HCT116 (cell line): ENCODE measurements around the gene SPRR2E. TPM values are rescaled to one million over a fixed set of nuclear protein-coding genes. Genes with fewer than 3 reads are reported as not detected.

Experiments
- ATAC-seq: fragments of 200-7000 bp; cut with Tn5 transposase; 2 replicates; pipeline ENCODE4 v1.9.1; 2020; ENCODE audit warnings: mild to moderate bottlenecking, moderate library complexity
- BruUV-seq: library from RNA; stranded (reverse); fragments of 400-500 nt; replicated peaks from 2 replicates; lab custom pipeline; 2021; lab: Mats Ljungman, UMichigan
- CTCF ChIA-PET: fragments of 300-600 bp; sonication (Branson Sonifier 250); formaldehyde crosslinking; loops from one replicate; lab custom pipeline; 2021; ENCODE audit warnings: antibody characterized with exemption; lab: Charles Lee
- POLR2A ChIA-PET: fragments of 300-600, 350-600 bp; sonication (Branson Sonifier 250); formaldehyde crosslinking; loops from one replicate; lab custom pipeline; 2021; ENCODE audit warnings: antibody characterized with exemption; lab: Charles Lee
- RAD21 ChIA-PET, 2 experiments: fragments of 300-600 bp; sonication (Branson Sonifier 250); formaldehyde crosslinking; loops; one replicate each; lab custom pipeline; 2023; ENCODE audit warnings: low total read pairs in 2 of 2; ENCODE audit not compliant: uncharacterized antibody in 2 of 2, unreplicated experiment in 2 of 2, low non-redundant PET in 1 of 2; lab: Charles Lee
- DNase-seq: peaks from one replicate; pipeline ENCODE4 v3.0.0-alpha.2; 2010; ENCODE audit warnings: low read depth, low spot score
- H2AFZ ChIP-seq: fragments of 200-600 bp; shearing (Covaris generic), sonication (generic); 2 replicates; pipeline ENCODE4 v1.6.1; 2017; ENCODE audit warnings: low read depth, mixed run types, mixed read lengths, antibody characterized with exemption, low read length; ENCODE audit not compliant: poor library complexity, severe bottlenecking
- H3K27ac ChIP-seq: 2 replicates; pipeline ENCODE4 v1.5.1; 2012; ENCODE audit warnings: low read depth, low read length
- H3K27me3 ChIP-seq: fragments of 200-600 bp; sonication (generic); 2 replicates; pipeline ENCODE4 v1.6.1; 2016; ENCODE audit warnings: mixed run types, low read length, mixed read lengths; ENCODE audit not compliant: insufficient read depth
- H3K36me3 ChIP-seq, 2 experiments: fragments of 200-500 bp in 1 of 2; fragments of 200-600 bp in 1 of 2; sonication (Bioruptor generic) in 1 of 2; sonication (generic) in 1 of 2; 2 replicates each; pipeline versions ENCODE4 v1.5.1 to v1.6.1; 2014 to 2016; ENCODE audit warnings: low read length in 2 of 2, inconsistent platforms in 1 of 2, mixed read lengths in 1 of 2, mixed run types in 1 of 2; ENCODE audit not compliant: insufficient read depth in 2 of 2, control insufficient read depth in 1 of 2
- H3K4me1 ChIP-seq, 2 experiments: fragments of 200-600 bp in 1 of 2; sonication (generic) in 1 of 2; 2 replicates each; pipeline versions ENCODE4 v1.5.1 to v1.6.1; 2012 to 2017; ENCODE audit warnings: low read length in 2 of 2, inconsistent platforms in 1 of 2, mild to moderate bottlenecking in 1 of 2, mixed read lengths in 1 of 2, mixed run types in 1 of 2, moderate library complexity in 1 of 2; ENCODE audit not compliant: insufficient read depth in 2 of 2, control insufficient read depth in 1 of 2
- H3K4me2 ChIP-seq: fragments of 200-600 bp; sonication (generic); 2 replicates; pipeline ENCODE4 v1.6.1; 2017; ENCODE audit warnings: mixed run types, low read length, mixed read lengths
- H3K4me3 ChIP-seq, 2 experiments: fragments of 200-600 bp in 1 of 2; sonication (generic) in 1 of 2; replicated peaks in 1 of 2; 2 replicates each; pipeline ENCODE4 v1.5.1; 2011 to 2016; ENCODE audit warnings: low read length in 2 of 2, control low read depth in 1 of 2, low read depth in 1 of 2, mild to moderate bottlenecking in 1 of 2, mixed read lengths in 1 of 2, mixed run types in 1 of 2
- H3K79me2 ChIP-seq: fragments of 200-600 bp; sonication (generic); 2 replicates; pipeline ENCODE4 v1.6.1; 2017; ENCODE audit warnings: mild to moderate bottlenecking, mixed run types, low read length, moderate library complexity, mixed read lengths; ENCODE audit not compliant: insufficient read depth
- H3K9ac ChIP-seq: fragments of 200-600 bp; sonication (generic); 2 replicates; pipeline ENCODE4 v1.6.1; 2016; ENCODE audit warnings: low read length, mixed read lengths
- H3K9me2 ChIP-seq: fragments of 200-600 bp; sonication (generic), shearing (Covaris generic); 2 replicates; pipeline ENCODE4 v1.6.1; 2017; ENCODE audit warnings: mixed run types, mild to moderate bottlenecking, moderate library complexity; ENCODE audit not compliant: insufficient read depth
- H3K9me3 ChIP-seq, 2 experiments: fragments of 200-500 bp in 1 of 2; fragments of 200-600 bp in 1 of 2; sonication (Bioruptor generic) in 1 of 2; sonication (generic) in 1 of 2; 2 replicates each; pipeline ENCODE4 v1.6.1; 2014 to 2017; ENCODE audit warnings: low read length in 2 of 2, mixed read lengths in 2 of 2, inconsistent platforms in 1 of 2, low read depth in 1 of 2, mild to moderate bottlenecking in 1 of 2, mixed run types in 1 of 2, moderate library complexity in 1 of 2; ENCODE audit not compliant: control insufficient read depth in 1 of 2, insufficient read depth in 1 of 2
- H4K20me1 ChIP-seq: fragments of 200-600 bp; sonication (generic), shearing (Covaris generic); 2 replicates; pipeline ENCODE4 v1.6.1; 2017; ENCODE audit warnings: mixed run types, mild to moderate bottlenecking, moderate library complexity; ENCODE audit not compliant: insufficient read depth
- ATF3 ChIP-seq: IDR thresholded peaks from 2 replicates; pipeline ENCODE4 v1.6.1; 2012
- CEBPB ChIP-seq: IDR thresholded peaks from 2 replicates; pipeline ENCODE4 v1.6.1; 2012; ENCODE audit warnings: low read depth
- CTCF ChIP-seq, 3 experiments: fragments of 200-600 bp in 1 of 3; sonication (generic) in 1 of 3; IDR thresholded peaks in 2 of 3; conservative IDR thresholded peaks in 1 of 3; 2 replicates each; pipeline ENCODE4 v1.5.1; 2012 to 2017; ENCODE audit warnings: low read depth in 2 of 3, low read length in 2 of 3, antibody characterized with exemption in 1 of 3, borderline replicate concordance in 1 of 3, control low read depth in 1 of 3, mild to moderate bottlenecking in 1 of 3, mixed read lengths in 1 of 3, mixed run types in 1 of 3, moderate library complexity in 1 of 3; ENCODE audit not compliant: insufficient read depth in 1 of 3
- EGR1 ChIP-seq: IDR thresholded peaks from 2 replicates; pipeline ENCODE4 v1.6.1; 2012; ENCODE audit warnings: low read depth
- ELF1 ChIP-seq: IDR thresholded peaks from 2 replicates; pipeline ENCODE4 v1.6.1; 2012; ENCODE audit warnings: low read depth, borderline replicate concordance
- EZH2 ChIP-seq: fragments of 200-600 bp; sonication (generic); IDR thresholded peaks from 2 replicates; pipeline ENCODE4 v1.6.1; 2017; ENCODE audit warnings: antibody characterized with exemption, mixed run types
- EZH2phosphoT487 ChIP-seq: fragments of 200-600 bp; IDR thresholded peaks from 2 replicates; pipeline ENCODE4 v1.6.1; 2018; ENCODE audit warnings: antibody characterized with exemption, borderline replicate concordance
- FOSL1 ChIP-seq: IDR thresholded peaks from 2 replicates; pipeline ENCODE4 v1.6.1; 2012; ENCODE audit warnings: low read depth
- JUND ChIP-seq: IDR thresholded peaks from 2 replicates; pipeline ENCODE4 v1.6.1; 2012
- MAX ChIP-seq: IDR thresholded peaks from 2 replicates; pipeline ENCODE4 v1.6.1; 2012
- POLR2A ChIP-seq: IDR thresholded peaks from 2 replicates; pipeline ENCODE4 v1.7.0; 2011; ENCODE audit warnings: borderline replicate concordance; ENCODE audit not compliant: insufficient read depth, insufficient read length; ENCODE audit errors: extremely low read depth
- POLR2AphosphoS5 ChIP-seq: IDR thresholded peaks from 2 replicates; pipeline ENCODE4 v1.6.1; 2011; ENCODE audit warnings: mild to moderate bottlenecking, low read depth, low read length, moderate library complexity
- RAD21 ChIP-seq: IDR thresholded peaks from 2 replicates; pipeline ENCODE4 v1.6.1; 2012; ENCODE audit warnings: low read depth, mild to moderate bottlenecking
- REST ChIP-seq: IDR thresholded peaks from 2 replicates; pipeline ENCODE4 v1.6.1; 2012; ENCODE audit warnings: low read depth
- SIN3A ChIP-seq: IDR thresholded peaks from 2 replicates; pipeline ENCODE4 v1.6.1; 2012; ENCODE audit warnings: low read depth
- SP1 ChIP-seq: IDR thresholded peaks from 2 replicates; pipeline ENCODE4 v1.6.1; 2012; ENCODE audit warnings: low read depth
- SRF ChIP-seq: IDR thresholded peaks from 2 replicates; pipeline ENCODE4 v1.6.1; 2012; ENCODE audit warnings: low read depth
- YY1 ChIP-seq: IDR thresholded peaks from 2 replicates; pipeline ENCODE4 v1.6.1; 2011; ENCODE audit warnings: low read length, low read depth, moderate library complexity, mild to moderate bottlenecking; ENCODE audit not compliant: insufficient replicate concordance; ENCODE audit errors: extremely low read depth
- ZBTB33 ChIP-seq: IDR thresholded peaks from 2 replicates; pipeline ENCODE4 v1.6.1; 2011; ENCODE audit warnings: mild to moderate bottlenecking, low read length, moderate library complexity; ENCODE audit not compliant: insufficient replicate concordance; ENCODE audit errors: extremely low read depth
- ZNF274 ChIP-seq: fragments of 200-500 bp; sonication (Bioruptor generic); IDR thresholded peaks from 2 replicates; pipeline ENCODE4 v1.6.1; 2014; ENCODE audit warnings: mild to moderate bottlenecking, low read depth, low read length, inconsistent platforms
- intact Hi-C: fragments of 100-400 bp; cut with micrococcal nuclease; formaldehyde crosslinking; loops from 2 replicates; pipeline ENCODE4 v1.10.0; 2022
- total RNA-seq: library from RNA; stranded (reverse); gene quantifications from one replicate; pipeline ENCODE4 v1.2.1, GENCODE V29; 2021; ENCODE audit not compliant: unreplicated experiment

SPRR2E gene
- total RNA-seq, 1 experiment from 2014 or later = not detected

- no peak for TF ChIP-seq CTCF (IDR thresholded peaks at IDR 0.05 in 2 of 3, conservative IDR thresholded peaks at IDR 0.05 in 1 of 3; ENCODE audit: borderline replicate concordance in 1 of 3, insufficient read depth in 1 of 3, low read depth in 2 of 3, low read length in 2 of 3)
- no peak for TF ChIP-seq FOSL1
- no peak for TF ChIP-seq ZBTB33
- no peak for TF ChIP-seq ELF1
- TF ChIP-seq MAX = no peak
- no peak for TF ChIP-seq EZH2phosphoT487
- no peak for TF ChIP-seq RAD21
- TF ChIP-seq POLR2A = no peak
- TF ChIP-seq SRF = no peak
- TF ChIP-seq POLR2AphosphoS5 = no peak
- TF ChIP-seq SIN3A = no peak
- TF ChIP-seq EZH2 = no peak
- no peak for TF ChIP-seq SP1
- no peak for TF ChIP-seq YY1
- TF ChIP-seq JUND = no peak
- TF ChIP-seq EGR1 = no peak
- TF ChIP-seq ATF3 = no peak
- TF ChIP-seq CEBPB = no peak
- TF ChIP-seq REST = no peak
- no peak for TF ChIP-seq ZNF274
- DNase-seq = no peak
- no peaks in the 10 kb centered on the region for H3K9me2 ChIP-seq
- no peaks in the 10 kb centered on the region for H3K79me2 ChIP-seq
- no peak for ATAC-seq
- H4K20me1 ChIP-seq = no peaks in the 10 kb centered on the region
- no peaks in the 10 kb centered on the region for H3K36me3 ChIP-seq
- H3K4me2 ChIP-seq = no peak overlapping the region
- H3K4me3 ChIP-seq = no peak overlapping the region
- intact Hi-C loops = no loop called here
- no TSS peak for BruUV-seq
- H3K4me1 ChIP-seq = no peaks in the 10 kb centered on the region
- no peak overlapping the region for H3K9ac ChIP-seq
- no peak overlapping the region for H2AFZ ChIP-seq
- no peaks in the 10 kb centered on the region for H3K9me3 ChIP-seq
- peaks cover 25% of the 10 kb centered on the region; the same call in 1 of the 2 replicates for H3K27me3 ChIP-seq
- no peak overlapping the region for H3K27ac ChIP-seq
- POLR2A ChIA-PET = no interaction called here
- RAD21 ChIA-PET = no interaction called here
- CTCF ChIA-PET = no interaction called here
Measured at GRCh38 chr1:153133267-153133666, 38.9 kb upstream of the SPRR2E start.
